Breast epithelium (tissue), 3 donors: Measurements from ENCODE around the gene GDNF.

ENCODE experiments used
- POLR2A ChIP-seq: fragments of 450-650 bp; IDR thresholded peaks from one replicate; pipeline ENCODE4 v1.6.1; 2016; ENCODE audit warnings: antibody characterized with exemption, mild to moderate bottlenecking, moderate library complexity
- POLR2AphosphoS5 ChIP-seq, 3 donors: sonication (generic); formaldehyde crosslinking; IDR thresholded peaks; one replicate each; pipeline ENCODE4 v1.6.1; 2017; ENCODE audit warnings: antibody characterized with exemption in 3 of 3
- TF ChIP-seq, protein P1 (sequence below), 3 donors: fragments of 450-650 bp; IDR thresholded peaks; one replicate each; pipeline ENCODE4 v1.5.1; 2016 to 2017; ENCODE audit warnings: antibody characterized with exemption in 3 of 3, mild to moderate bottlenecking in 3 of 3, moderate library complexity in 3 of 3

- TF ChIP-seq, protein P1, sequence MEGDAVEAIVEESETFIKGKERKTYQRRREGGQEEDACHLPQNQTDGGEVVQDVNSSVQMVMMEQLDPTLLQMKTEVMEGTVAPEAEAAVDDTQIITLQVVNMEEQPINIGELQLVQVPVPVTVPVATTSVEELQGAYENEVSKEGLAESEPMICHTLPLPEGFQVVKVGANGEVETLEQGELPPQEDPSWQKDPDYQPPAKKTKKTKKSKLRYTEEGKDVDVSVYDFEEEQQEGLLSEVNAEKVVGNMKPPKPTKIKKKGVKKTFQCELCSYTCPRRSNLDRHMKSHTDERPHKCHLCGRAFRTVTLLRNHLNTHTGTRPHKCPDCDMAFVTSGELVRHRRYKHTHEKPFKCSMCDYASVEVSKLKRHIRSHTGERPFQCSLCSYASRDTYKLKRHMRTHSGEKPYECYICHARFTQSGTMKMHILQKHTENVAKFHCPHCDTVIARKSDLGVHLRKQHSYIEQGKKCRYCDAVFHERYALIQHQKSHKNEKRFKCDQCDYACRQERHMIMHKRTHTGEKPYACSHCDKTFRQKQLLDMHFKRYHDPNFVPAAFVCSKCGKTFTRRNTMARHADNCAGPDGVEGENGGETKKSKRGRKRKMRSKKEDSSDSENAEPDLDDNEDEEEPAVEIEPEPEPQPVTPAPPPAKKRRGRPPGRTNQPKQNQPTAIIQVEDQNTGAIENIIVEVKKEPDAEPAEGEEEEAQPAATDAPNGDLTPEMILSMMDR (IDR thresholded peaks at IDR 0.05): no peak
- no peak for TF ChIP-seq POLR2A
- no peak for TF ChIP-seq POLR2AphosphoS5 (IDR thresholded peaks at IDR 0.05)
Observed at GRCh38 chr5:37871023-37871815, 31.4 kb upstream of the GDNF start.
